Measurements from ENCODE around the gene KIF18A. TPM values are rescaled to one million over a fixed set of nuclear protein-coding genes. Genes with fewer than 3 reads are reported as not detected.

The KIF18A gene
- total and polyA plus RNA-seq, 7 experiments from 2014 or later: 0.48 to 21.3 (median 0.79) TPM

- no peak overlapping the region for H3K4me3 ChIP-seq (ENCODE audit: low read length)
- Mint-ChIP-seq H3K27ac (no peak overlapping the region), H3K4me1 (no peaks in the 10 kb centered on the region), H3K27me3 (no peaks in the 10 kb centered on the region), H3K36me3 (peaks cover 0 to 15% (median 5%) of the 10 kb centered on the region in 5 donors), H3K9me3 (peaks cover 6 to 58% (median 25%) of the 10 kb centered on the region in 11 donors), H3K4me3 (no peak overlapping the region)
- H3K9me3 ChIP-seq (ENCODE audit: control insufficient read depth in 2 of 3, low read length in 3 of 3): peaks cover 0 to 19% (median 0%) of the 10 kb centered on the region in 3 experiments
- no peak overlapping the region for H3K27ac ChIP-seq (ENCODE audit: low read depth, low read length)
- ATAC-seq: no peak
- no peak for DNase-seq
- no peaks in the 10 kb centered on the region for H3K27me3 ChIP-seq (ENCODE audit: control insufficient read depth in 2 of 2, insufficient read depth in 2 of 2, low read length in 2 of 2)
- H3K4me1 ChIP-seq (ENCODE audit: control insufficient read depth in 2 of 2, insufficient read depth in 2 of 2, low read length in 2 of 2): no peaks in the 10 kb centered on the region
- ChIA-PET CTCF (no interaction called here), POLR2A (no interaction called here)
- intact Hi-C loops (cut with micrococcal nuclease): no loop called here
- no peaks in the 10 kb centered on the region for H3K36me3 ChIP-seq (ENCODE audit: control insufficient read depth in 2 of 3, insufficient read depth in 3 of 3, low read length in 3 of 3)
These were observed 104.3 kb downstream of the KIF18A start for GRCh38 chr11:28003615-28004014.

GRCh38 chr11:27998552-27998951 lies 109.4 kb downstream of the KIF18A start:
- Histone ChIP-seq H3K9me3 (ENCODE audit: control insufficient read depth in 2 of 3, low read length in 3 of 3) (peaks cover 0 to 19% (median 0%) of the 10 kb centered on the region in 3 experiments), H3K36me3 (ENCODE audit: control insufficient read depth in 2 of 3, insufficient read depth in 3 of 3, low read length in 3 of 3) (no peaks in the 10 kb centered on the region), H3K4me3 (ENCODE audit: low read length) (no peak overlapping the region), H3K27ac (ENCODE audit: low read depth, low read length) (no peak overlapping the region), H3K27me3 (ENCODE audit: control insufficient read depth in 2 of 2, insufficient read depth in 2 of 2, low read length in 2 of 2) (no peaks in the 10 kb centered on the region), H3K4me1 (ENCODE audit: control insufficient read depth in 2 of 2, insufficient read depth in 2 of 2, low read length in 2 of 2) (no peaks in the 10 kb centered on the region)
- Mint-ChIP-seq H3K4me1 (no peaks in the 10 kb centered on the region), H3K9me3 (peaks cover 6 to 58% (median 21%) of the 10 kb centered on the region in 11 donors), H3K27me3 (no peaks in the 10 kb centered on the region), H3K27ac (no peak overlapping the region), H3K36me3 (peaks cover 0 to 15% (median 5%) of the 10 kb centered on the region in 5 donors), H3K4me3 (no peak overlapping the region)
- intact Hi-C loops (cut with micrococcal nuclease): no loop called here
- POLR2A ChIA-PET: no interaction called here
- DNase-seq: no peak
- CTCF ChIA-PET: no interaction called here
- ATAC-seq: no peak

- H3K4me1 Mint-ChIP-seq: no peaks in the 10 kb centered on the region
- H3K27me3 ChIP-seq (ENCODE audit: control insufficient read depth in 2 of 2, insufficient read depth in 2 of 2, low read length in 2 of 2): no peaks in the 10 kb centered on the region
- H3K27ac ChIP-seq (ENCODE audit: low read depth, low read length): no peak overlapping the region
- no peak overlapping the region for H3K27ac Mint-ChIP-seq
- DNase-seq: no peak
- no peak overlapping the region for H3K4me3 ChIP-seq (ENCODE audit: low read length)
- no peak for ATAC-seq
- H3K36me3 Mint-ChIP-seq: peaks cover 0 to 8% (median 5%) of the 10 kb centered on the region in 5 donors
- no peaks in the 10 kb centered on the region for H3K36me3 ChIP-seq (ENCODE audit: control insufficient read depth in 2 of 3, insufficient read depth in 3 of 3, low read length in 3 of 3)
- peaks cover 6 to 48% (median 13%) of the 10 kb centered on the region in 11 donors for H3K9me3 Mint-ChIP-seq
- H3K27me3 Mint-ChIP-seq: no peaks in the 10 kb centered on the region
- intact Hi-C loops (cut with micrococcal nuclease): no loop called here
- H3K9me3 ChIP-seq (ENCODE audit: control insufficient read depth in 2 of 3, low read length in 3 of 3): peaks cover 0 to 12% (median 0%) of the 10 kb centered on the region in 3 experiments
- no peaks in the 10 kb centered on the region for H3K4me1 ChIP-seq (ENCODE audit: control insufficient read depth in 2 of 2, insufficient read depth in 2 of 2, low read length in 2 of 2)
- ChIA-PET CTCF (no interaction called here), POLR2A (no interaction called here)
- H3K4me3 Mint-ChIP-seq: no peak overlapping the region
These were observed 110.6 kb downstream of the KIF18A start for GRCh38 chr11:27997344-27997743.

- DNase-seq: no peak
- no peak overlapping the region for H3K4me3 ChIP-seq (ENCODE audit: low read length)
- Mint-ChIP-seq H3K27ac (no peak overlapping the region), H3K4me1 (no peaks in the 10 kb centered on the region), H3K36me3 (peaks cover 0 to 1% (median 0%) of the 10 kb centered on the region in 5 donors), H3K4me3 (no peak overlapping the region), H3K27me3 (no peaks in the 10 kb centered on the region), H3K9me3 (peaks cover 0 to 35% (median 6%) of the 10 kb centered on the region in 11 donors)
- no peaks in the 10 kb centered on the region for H3K27me3 ChIP-seq (ENCODE audit: control insufficient read depth in 2 of 2, insufficient read depth in 2 of 2, low read length in 2 of 2)
- no peak for ATAC-seq
- no peaks in the 10 kb centered on the region for H3K4me1 ChIP-seq (ENCODE audit: control insufficient read depth in 2 of 2, insufficient read depth in 2 of 2, low read length in 2 of 2)
- no peak overlapping the region for H3K27ac ChIP-seq (ENCODE audit: low read depth, low read length)
- intact Hi-C loops (cut with micrococcal nuclease): no loop called here
- ChIA-PET POLR2A (no interaction called here), CTCF (no interaction called here)
- H3K36me3 ChIP-seq (ENCODE audit: control insufficient read depth in 2 of 3, insufficient read depth in 3 of 3, low read length in 3 of 3): no peaks in the 10 kb centered on the region
- H3K9me3 ChIP-seq (ENCODE audit: control insufficient read depth in 2 of 3, low read length in 3 of 3): no peaks in the 10 kb centered on the region
These were observed 111.9 kb downstream of the KIF18A start for GRCh38 chr11:27996066-27996465.

GRCh38 chr11:27995083-27995482 lies 112.9 kb downstream of the KIF18A start:
- CTCF ChIA-PET: no interaction called here
- H3K9me3 Mint-ChIP-seq: peaks cover 0 to 25% (median 4%) of the 10 kb centered on the region in 11 donors
- Histone ChIP-seq H3K27me3 (ENCODE audit: control insufficient read depth in 2 of 2, insufficient read depth in 2 of 2, low read length in 2 of 2) (no peaks in the 10 kb centered on the region), H3K4me3 (ENCODE audit: low read length) (no peak overlapping the region), H3K9me3 (ENCODE audit: control insufficient read depth in 2 of 3, low read length in 3 of 3) (no peaks in the 10 kb centered on the region), H3K4me1 (ENCODE audit: control insufficient read depth in 2 of 2, insufficient read depth in 2 of 2, low read length in 2 of 2) (no peaks in the 10 kb centered on the region), H3K36me3 (ENCODE audit: control insufficient read depth in 2 of 3, insufficient read depth in 3 of 3, low read length in 3 of 3) (no peaks in the 10 kb centered on the region), H3K27ac (ENCODE audit: low read depth, low read length) (no peak overlapping the region)
- peaks cover 0 to 3% (median 1%) of the 10 kb centered on the region in 7 donors for H3K4me1 Mint-ChIP-seq
- ATAC-seq (no peak), DNase-seq (no peak)
- H3K27ac Mint-ChIP-seq: no peak overlapping the region
- POLR2A ChIA-PET: no interaction called here
- no peak overlapping the region for H3K4me3 Mint-ChIP-seq
- intact Hi-C loops (cut with micrococcal nuclease): no loop called here
- no peaks in the 10 kb centered on the region for H3K36me3 Mint-ChIP-seq
- no peaks in the 10 kb centered on the region for H3K27me3 Mint-ChIP-seq

GRCh38 chr11:27991736-27992135 lies 116.2 kb downstream of the KIF18A start:
- no peak for DNase-seq
- no peaks in the 10 kb centered on the region for H3K36me3 Mint-ChIP-seq
- Histone ChIP-seq H3K4me3 (ENCODE audit: low read length) (no peak overlapping the region), H3K27ac (ENCODE audit: low read depth, low read length) (no peak overlapping the region), H3K27me3 (ENCODE audit: control insufficient read depth in 2 of 2, insufficient read depth in 2 of 2, low read length in 2 of 2) (no peaks in the 10 kb centered on the region), H3K9me3 (ENCODE audit: control insufficient read depth in 2 of 3, low read length in 3 of 3) (no peaks in the 10 kb centered on the region), H3K36me3 (ENCODE audit: control insufficient read depth in 2 of 3, insufficient read depth in 3 of 3, low read length in 3 of 3) (no peaks in the 10 kb centered on the region), H3K4me1 (ENCODE audit: control insufficient read depth in 2 of 2, insufficient read depth in 2 of 2, low read length in 2 of 2) (no peaks in the 10 kb centered on the region)
- ATAC-seq: no peak
- CTCF ChIA-PET: interaction anchor here (0.6 kb wide), 1 partner anchor 333 kb away, joined by 3 read pairs; no protein-coding TSS in a partner anchor
- no peaks in the 10 kb centered on the region for H3K27me3 Mint-ChIP-seq
- H3K4me1 Mint-ChIP-seq: peaks cover 0 to 22% (median 11%) of the 10 kb centered on the region in 7 donors
- intact Hi-C loops (cut with micrococcal nuclease): no loop called here
- H3K4me3 Mint-ChIP-seq: no peak overlapping the region
- H3K27ac Mint-ChIP-seq: no peak overlapping the region
- peaks cover 0 to 3% (median 0%) of the 10 kb centered on the region in 11 donors for H3K9me3 Mint-ChIP-seq
- POLR2A ChIA-PET: no interaction called here

- H3K27ac Mint-ChIP-seq: no peak overlapping the region
- ChIA-PET POLR2A (no interaction called here), CTCF (no interaction called here)
- no peaks in the 10 kb centered on the region for H3K4me1 Mint-ChIP-seq
- Histone ChIP-seq H3K4me3 (ENCODE audit: low read length) (no peak overlapping the region), H3K4me1 (ENCODE audit: control insufficient read depth in 2 of 2, insufficient read depth in 2 of 2, low read length in 2 of 2) (no peaks in the 10 kb centered on the region), H3K36me3 (ENCODE audit: control insufficient read depth in 2 of 3, insufficient read depth in 3 of 3, low read length in 3 of 3) (no peaks in the 10 kb centered on the region), H3K27ac (ENCODE audit: low read depth, low read length) (no peak overlapping the region), H3K27me3 (ENCODE audit: control insufficient read depth in 2 of 2, insufficient read depth in 2 of 2, low read length in 2 of 2) (no peaks in the 10 kb centered on the region), H3K9me3 (ENCODE audit: control insufficient read depth in 2 of 3, low read length in 3 of 3) (no peaks in the 10 kb centered on the region)
- no peak overlapping the region for H3K4me3 Mint-ChIP-seq
- H3K27me3 Mint-ChIP-seq: peaks cover 0 to 4% (median 0%) of the 10 kb centered on the region in 5 donors
- intact Hi-C loops (cut with micrococcal nuclease): no loop called here
- H3K36me3 Mint-ChIP-seq: no peaks in the 10 kb centered on the region
- DNase-seq: no peak
- ATAC-seq: no peak
- peaks cover 0 to 7% (median 0%) of the 10 kb centered on the region in 11 donors for H3K9me3 Mint-ChIP-seq
These were observed 130.4 kb downstream of the KIF18A start for GRCh38 chr11:27977527-27977926.
